Spleen (tissue), 11 donors: ENCODE results near the gene ESYT1. TPM values are rescaled to one million over a fixed set of nuclear protein-coding genes. Genes with fewer than 3 reads are reported as not detected.

Experiments used
- DNase-seq: peaks from one replicate; pipeline ENCODE4 v3.0.0-alpha.2; 2020
- H3K27ac ChIP-seq, 8 donors: fragments of 200-600 bp; sonication (generic) in 7 of 8; 1 replicate in 4 of 8; 2 replicates in 4 of 8; pipeline versions ENCODE4 v1.5.0 to v1.8.0; 2016 to 2021; ENCODE audit warnings: inconsistent platforms in 4 of 8, mild to moderate bottlenecking in 4 of 8, moderate library complexity in 1 of 8
- H3K27me3 ChIP-seq, 7 donors: fragments of 200-600 bp; sonication (generic) in 6 of 7; replicated peaks in 1 of 7; 1 replicate in 4 of 7; 2 replicates in 3 of 7; pipeline versions ENCODE4 v1.5.0 to v1.8.0; 2016 to 2021; ENCODE audit warnings: inconsistent platforms in 3 of 7, mild to moderate bottlenecking in 1 of 7
- H3K36me3 ChIP-seq, 6 donors: fragments of 200-600 bp; sonication (generic) in 5 of 6; 1 replicate in 4 of 6; 2 replicates in 2 of 6; pipeline versions ENCODE4 v1.5.0 to v1.8.0; 2016 to 2021; ENCODE audit warnings: inconsistent platforms in 2 of 6
- H3K4me1 ChIP-seq, 6 donors: fragments of 200-600 bp; sonication (generic) in 5 of 6; 1 replicate in 3 of 6; 2 replicates in 3 of 6; pipeline versions ENCODE4 v1.5.0 to v1.8.0; 2016 to 2021; ENCODE audit warnings: inconsistent platforms in 3 of 6
- H3K4me3 ChIP-seq, 8 donors: fragments of 200-600 bp; sonication (generic) in 7 of 8; 1 replicate in 4 of 8; 2 replicates in 4 of 8; pipeline versions ENCODE4 v1.5.0 to v1.8.0; 2016 to 2021; ENCODE audit warnings: inconsistent platforms in 4 of 8, mild to moderate bottlenecking in 4 of 8, moderate library complexity in 2 of 8
- H3K9me3 ChIP-seq, 8 donors: fragments of 200-600 bp; sonication (generic) in 7 of 8; 1 replicate in 4 of 8; 2 replicates in 4 of 8; pipeline versions ENCODE4 v1.5.0 to v1.8.0; 2016 to 2021; ENCODE audit warnings: inconsistent platforms in 4 of 8
- POLR2A ChIP-seq, 3 donors: fragments of 450-650 bp; IDR thresholded peaks; one replicate each; pipeline ENCODE4 v1.5.1; 2017; ENCODE audit warnings: antibody characterized with exemption in 3 of 3, mild to moderate bottlenecking in 1 of 3
- POLR2AphosphoS5 ChIP-seq, 3 donors: sonication (generic); formaldehyde crosslinking; IDR thresholded peaks; one replicate each; pipeline ENCODE4 v1.5.1; 2017; ENCODE audit warnings: antibody characterized with exemption in 3 of 3
- WGBS, 5 donors: extraction: QIAGEN DNeasy Blood & Tissue Kit in 3 of 5; methylation state at CpG; one replicate each; pipeline versions ENCODE4 v1.1.5 to v1.1.7; 2013 to 2018; 5-methylcytosine and 5-hydroxymethylcytosine counted together
- intact Hi-C: fragments of 100-400 bp; cut with DNase I; formaldehyde crosslinking; loops from one replicate; pipeline ENCODE4 v1.15.0; 2023; ENCODE audit warnings: low total_unique reads
- polyA plus RNA-seq, 3 donors: library from polyadenylated mRNA; stranded (reverse); fragments of 200-250 nt; gene quantifications; one replicate each; pipeline ENCODE4 v1.2.1, GENCODE V29; 2013
- total RNA-seq, 7 donors: library from RNA; depleted of rRNA in 3 of 7; stranded (reverse); fragments of >200 nt in 3 of 7; fragmentation: NEBNext Ultra II Directional in 4 of 7; extraction: Animal tissue kit (Norgen Biotek cat#: 25700) in 4 of 7; gene quantifications; one replicate each; pipeline versions ENCODE4 v1.1.0 to v1.2.1, GENCODE V29; 2016 to 2021
- TF ChIP-seq, protein P1 (sequence below), 11 experiments: fragments of 200-600 bp in 7 of 11; fragments of 450-650 bp in 4 of 11; sonication (generic) in 4 of 11; IDR thresholded peaks in 8 of 11; conservative IDR thresholded peaks in 3 of 11; 1 replicate in 7 of 11; 2 replicates in 4 of 11; pipeline versions ENCODE4 v1.4.0 to v1.8.0; 2016 to 2021; ENCODE audit warnings: antibody characterized with exemption in 11 of 11, inconsistent platforms in 4 of 11, mild to moderate bottlenecking in 1 of 11
- donor health status: healthy with polysubstance abuse.
- donor health status: DM: no; HTN: no; CAD: no; lungs with moderate emphysema.
- donor health status: DM: no; HTN: no; CAD: no.
- donor health status: Bipolar disorder and iron deficiency.
- donor health status: healthy.
- donor health status: DM: no; HTN: no; CAD: no.
- donor health status: DM: yes; HTN: yes; CAD: no.

ESYT1 gene
- total and polyA plus RNA-seq, 10 donors = 20.2 to 112 (median 103) TPM

DNA sequence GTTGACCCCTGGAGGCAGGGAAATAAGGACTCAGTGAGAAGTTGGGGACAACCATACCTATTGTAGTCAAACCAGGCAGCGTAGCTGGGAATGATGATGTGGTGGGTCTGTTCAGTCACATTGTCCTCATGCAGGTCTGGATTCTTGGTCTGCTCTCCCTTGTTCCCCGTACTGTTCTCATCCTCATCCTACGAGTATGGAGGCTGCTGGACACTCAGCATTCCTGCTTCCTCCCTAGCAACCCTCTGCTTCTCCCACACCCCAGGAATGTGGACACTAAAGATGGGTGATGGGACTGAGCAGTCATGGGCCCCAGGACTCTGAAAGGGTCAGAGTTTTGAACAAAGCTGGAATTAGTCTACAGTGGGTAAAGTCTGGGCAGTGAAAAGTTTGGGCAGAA is 50.3 kb downstream of the ESYT1 start:
- TF ChIP-seq, protein P1, sequence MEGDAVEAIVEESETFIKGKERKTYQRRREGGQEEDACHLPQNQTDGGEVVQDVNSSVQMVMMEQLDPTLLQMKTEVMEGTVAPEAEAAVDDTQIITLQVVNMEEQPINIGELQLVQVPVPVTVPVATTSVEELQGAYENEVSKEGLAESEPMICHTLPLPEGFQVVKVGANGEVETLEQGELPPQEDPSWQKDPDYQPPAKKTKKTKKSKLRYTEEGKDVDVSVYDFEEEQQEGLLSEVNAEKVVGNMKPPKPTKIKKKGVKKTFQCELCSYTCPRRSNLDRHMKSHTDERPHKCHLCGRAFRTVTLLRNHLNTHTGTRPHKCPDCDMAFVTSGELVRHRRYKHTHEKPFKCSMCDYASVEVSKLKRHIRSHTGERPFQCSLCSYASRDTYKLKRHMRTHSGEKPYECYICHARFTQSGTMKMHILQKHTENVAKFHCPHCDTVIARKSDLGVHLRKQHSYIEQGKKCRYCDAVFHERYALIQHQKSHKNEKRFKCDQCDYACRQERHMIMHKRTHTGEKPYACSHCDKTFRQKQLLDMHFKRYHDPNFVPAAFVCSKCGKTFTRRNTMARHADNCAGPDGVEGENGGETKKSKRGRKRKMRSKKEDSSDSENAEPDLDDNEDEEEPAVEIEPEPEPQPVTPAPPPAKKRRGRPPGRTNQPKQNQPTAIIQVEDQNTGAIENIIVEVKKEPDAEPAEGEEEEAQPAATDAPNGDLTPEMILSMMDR (IDR thresholded peaks at IDR 0.05 in 8 of 11, conservative IDR thresholded peaks at IDR 0.05 in 3 of 11) = no peak
- TF ChIP-seq POLR2A (IDR thresholded peaks at IDR 0.05) = no peak
- no peak for TF ChIP-seq POLR2AphosphoS5 (IDR thresholded peaks at IDR 0.05)
- no peaks in the 10 kb centered on the region for H3K9me3 ChIP-seq
- H3K27me3 ChIP-seq = no peaks in the 10 kb centered on the region
- no peak overlapping the region for H3K27ac ChIP-seq
- peaks cover 0 to 16% (median 2%) of the 10 kb centered on the region in 6 donors for H3K4me1 ChIP-seq
- intact Hi-C loops = no loop called here
- no peak overlapping the region for H3K4me3 ChIP-seq
- DNase-seq = no peak
- peaks cover 6 to 100% (median 98%) of the 10 kb centered on the region in 6 donors for H3K36me3 ChIP-seq
- WGBS, 5 donors = 88 to 95% (median 92%) methylated on average over 3 of the region's 3 CpGs

DNA sequence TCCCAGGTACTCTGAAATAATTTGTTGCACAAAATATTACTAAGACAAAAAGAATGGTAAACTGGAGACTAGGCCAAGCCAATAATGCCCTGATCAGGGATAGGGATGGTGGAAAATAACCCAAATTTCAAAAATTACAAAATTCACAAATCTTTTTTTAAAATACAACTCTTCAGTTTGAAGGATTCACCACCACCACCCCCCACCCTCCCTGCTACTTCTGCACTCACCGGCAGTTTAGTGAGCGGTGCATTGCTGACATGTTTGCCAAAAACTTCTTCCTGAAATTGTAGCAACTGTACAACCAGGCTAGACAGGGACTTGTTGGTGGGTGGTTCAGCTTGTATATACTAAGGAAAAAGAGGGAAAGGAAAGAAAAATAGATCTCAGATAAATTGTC is 58.9 kb downstream of the ESYT1 start:
- H3K4me1 ChIP-seq = peaks cover 22 to 50% (median 32%) of the 10 kb centered on the region in 6 donors
- TF ChIP-seq POLR2AphosphoS5 (IDR thresholded peaks at IDR 0.05) (no peak), POLR2A (IDR thresholded peaks at IDR 0.05) (no peak)
- TF ChIP-seq, protein P1 (IDR thresholded peaks at IDR 0.05 in 8 of 11, conservative IDR thresholded peaks at IDR 0.05 in 3 of 11) = no peak
- H3K9me3 ChIP-seq = no peaks in the 10 kb centered on the region
- H3K27me3 ChIP-seq = no peaks in the 10 kb centered on the region
- peak overlapping the region in 2 of 8 donors; percentile 94 for H3K27ac ChIP-seq
- intact Hi-C loops = no loop called here
- H3K36me3 ChIP-seq = peaks cover 0 to 51% (median 46%) of the 10 kb centered on the region in 6 donors
- DNase-seq = no peak
- 32 to 44% (median 40%) methylated on average over 2 of the region's 2 CpGs for WGBS, 5 donors
- H3K4me3 ChIP-seq = no peak overlapping the region

DNA sequence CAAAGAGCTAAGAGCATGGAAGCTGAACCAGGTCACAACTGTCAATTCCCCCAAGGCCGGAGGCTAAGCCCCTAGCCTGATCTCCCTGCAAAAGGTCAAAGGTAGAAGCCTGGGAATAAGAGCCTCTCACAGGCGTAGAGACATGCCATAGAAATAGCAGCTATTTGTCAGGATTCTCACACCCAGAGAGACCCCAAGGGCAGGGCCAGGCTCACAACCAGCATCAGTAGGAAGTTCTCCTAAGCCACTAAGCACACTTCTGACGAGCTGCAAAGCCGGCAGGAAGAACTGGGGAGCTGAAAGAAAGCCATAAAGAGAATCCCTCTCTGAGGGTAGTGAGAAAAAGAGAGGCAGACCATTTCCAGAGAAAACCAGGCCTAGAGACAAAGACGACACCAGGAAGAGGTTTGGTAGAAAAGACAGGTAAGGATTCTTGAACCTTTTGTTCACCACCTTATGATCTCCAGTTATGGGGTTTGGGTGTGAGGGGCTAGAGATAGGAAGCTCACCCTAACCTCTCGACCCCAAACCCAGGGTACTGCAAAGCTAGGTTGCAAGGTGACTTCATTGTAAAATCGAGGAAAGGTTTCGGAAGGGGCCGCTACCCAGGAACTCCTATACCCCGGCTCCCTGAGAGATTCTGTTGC is 60.2 kb downstream of the ESYT1 start:
- Histone ChIP-seq H3K27ac (peak overlapping the region; percentile 80 to 96 (median 94)), H3K9me3 (no peaks in the 10 kb centered on the region), H3K27me3 (no peaks in the 10 kb centered on the region), H3K4me1 (peaks cover 22 to 54% (median 34%) of the 10 kb centered on the region in 6 donors), H3K4me3 (peak overlapping the region; percentile 57 to 94 (median 84)), H3K36me3 (peaks cover 0 to 38% (median 34%) of the 10 kb centered on the region in 6 donors)
- DNase-seq = no peak
- intact Hi-C loops = loop anchor here (2.0 kb wide), 1 partner anchor 61 kb away; no protein-coding TSS in a partner anchor
- TF ChIP-seq POLR2AphosphoS5 (IDR thresholded peaks at IDR 0.05) = no peak
- TF ChIP-seq POLR2A (IDR thresholded peaks at IDR 0.05) = no peak
- TF ChIP-seq, protein P1 (IDR thresholded peaks at IDR 0.05 in 8 of 11, conservative IDR thresholded peaks at IDR 0.05 in 3 of 11) = no peak
- 9 to 14% (median 10%) methylated on average over 9 to 10 of the region's 10 CpGs for WGBS, 5 donors

DNA sequence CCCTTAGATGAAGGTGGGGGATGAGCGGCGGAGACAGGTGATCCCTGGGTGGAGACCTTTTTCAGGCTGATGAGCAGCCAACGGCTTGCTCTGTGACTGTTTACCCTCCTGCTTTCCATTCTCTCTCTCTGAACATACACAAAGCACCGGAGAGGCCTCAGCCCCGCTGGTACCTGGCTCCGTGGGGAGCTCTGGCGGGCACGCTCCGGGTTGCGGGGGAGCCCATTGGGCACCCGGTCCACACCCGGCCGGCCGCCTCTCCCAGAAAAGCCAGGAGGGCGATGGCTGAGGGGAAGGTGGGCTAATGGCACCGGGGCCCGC is 60.7 kb downstream of the ESYT1 start:
- peaks cover 22 to 58% (median 35%) of the 10 kb centered on the region in 6 donors for H3K4me1 ChIP-seq
- 0 to 2% (median 1%) methylated on average over 15 to 17 of the region's 17 CpGs for WGBS, 5 donors
- intact Hi-C loops = loop anchor here (2.0 kb wide), 1 partner anchor 62 kb away; no protein-coding TSS in a partner anchor
- no peak for TF ChIP-seq POLR2A (IDR thresholded peaks at IDR 0.05)
- TF ChIP-seq, protein P1 (IDR thresholded peaks at IDR 0.05 in 8 of 11, conservative IDR thresholded peaks at IDR 0.05 in 3 of 11) = no peak
- no peak for TF ChIP-seq POLR2AphosphoS5 (IDR thresholded peaks at IDR 0.05)
- no peaks in the 10 kb centered on the region for H3K27me3 ChIP-seq
- DNase-seq = peak; percentile 87
- H3K9me3 ChIP-seq = no peaks in the 10 kb centered on the region
- peaks cover 0 to 33% (median 29%) of the 10 kb centered on the region in 6 donors for H3K36me3 ChIP-seq
- H3K27ac ChIP-seq = peak overlapping the region; percentile 80 to 96 (median 94)
- H3K4me3 ChIP-seq = peak overlapping the region; percentile 57 to 94 (median 84)
